GM18519 (cell line): Measurements from ENCODE around the gene CCDC50.

Experiments used
- ATAC-seq: cut with Tn5 transposase; IDR thresholded peaks from one replicate; pipeline ENCODE4 v1.9.1; 2021; ENCODE audit warnings: mild to moderate bottlenecking, moderate library complexity; ENCODE audit not compliant: unreplicated experiment, low FRiP score

The CCDC50 gene

GRCh38 chr3:191328962-191329653, at the start of gene CCDC50:
CCDC50 (plus strand) TSS chr3:191329394; CDS start chr3:191329675, 281 bp downstream.
- peak; percentile 69 for ATAC-seq

- ATAC-seq = no peak
These were observed 49.1 kb upstream of the CCDC50 start for GRCh38 chr3:191280111-191280510.

- ATAC-seq = no peak
These were observed 48.3 kb upstream of the CCDC50 start for GRCh38 chr3:191280882-191281281.

GRCh38 chr3:191282251-191283185, 46.7 kb upstream of the CCDC50 start:
- ATAC-seq = no peak

GRCh38 chr3:191283400-191283799, 45.8 kb upstream of the CCDC50 start:
- ATAC-seq = no peak

- peak; percentile 79 for ATAC-seq
These were observed 38.7 kb upstream of the CCDC50 start for GRCh38 chr3:191290311-191291025.

- no peak for ATAC-seq
These were observed 36.8 kb upstream of the CCDC50 start for GRCh38 chr3:191292243-191293015.

- no peak for ATAC-seq
These were observed 34.9 kb upstream of the CCDC50 start for GRCh38 chr3:191294291-191294690.

GRCh38 chr3:191296041-191296541, 33.1 kb upstream of the CCDC50 start:
- peak; percentile 95 for ATAC-seq

- ATAC-seq = no peak
These were observed 30.3 kb upstream of the CCDC50 start for GRCh38 chr3:191298846-191299245.

- ATAC-seq = no peak
These were observed 28.8 kb upstream of the CCDC50 start for GRCh38 chr3:191300422-191300821.

GRCh38 chr3:191301017-191301416, 28.2 kb upstream of the CCDC50 start:
- peak; percentile 79 for ATAC-seq

- ATAC-seq = no peak
These were observed 27.3 kb upstream of the CCDC50 start for GRCh38 chr3:191301782-191302411.

GRCh38 chr3:191302451-191302850, 26.7 kb upstream of the CCDC50 start:
- no peak for ATAC-seq

- ATAC-seq = no peak
These were observed 25.6 kb upstream of the CCDC50 start for GRCh38 chr3:191303596-191303995.

- ATAC-seq = no peak
These were observed 22.8 kb upstream of the CCDC50 start for GRCh38 chr3:191306428-191306827.

GRCh38 chr3:191307341-191307740, 21.9 kb upstream of the CCDC50 start:
- no peak for ATAC-seq

GRCh38 chr3:191313296-191313695, 15.9 kb upstream of the CCDC50 start:
- ATAC-seq = no peak

- ATAC-seq = no peak
These were observed 15.0 kb upstream of the CCDC50 start for GRCh38 chr3:191314109-191314728.
